HEK293 (cell line): ENCODE measurements around the gene KIAA0319L.

Experiments used
- CTCF ChIA-PET: fragments of 350-600 bp; formaldehyde crosslinking; extraction: SDS; loops from one replicate; lab custom pipeline; 2021; ENCODE audit warnings: antibody characterized with exemption; lab: Yijun Ruan, JAX
- POLR2A ChIA-PET: fragments of 300-600 bp; formaldehyde crosslinking; extraction: SDS; loops from one replicate; lab custom pipeline; 2020; ENCODE audit warnings: antibody characterized with exemption, inconsistent platforms; lab: Yijun Ruan, JAX
- H3K27ac ChIP-seq: fragments of 200-500 bp; sonication (Bioruptor generic); 2 replicates; pipeline ENCODE4 v1.5.1; 2014; ENCODE audit warnings: low read depth, low read length, control low read depth, inconsistent platforms; ENCODE audit errors: extremely low read depth
- H3K36me3 ChIP-seq, 2 experiments: fragments of 200-500 bp in 1 of 2; sonication (Bioruptor generic) in 1 of 2; 1 replicate in 1 of 2; 2 replicates in 1 of 2; pipeline ENCODE4 v1.5.1; 2014 to 2017; ENCODE audit warnings: inconsistent platforms in 2 of 2, low read length in 2 of 2; ENCODE audit not compliant: control insufficient read depth in 2 of 2, insufficient read depth in 1 of 2
- H3K4me1 ChIP-seq: fragments of 200-500 bp; sonication (Bioruptor generic); 2 replicates; pipeline ENCODE4 v1.5.1; 2014; ENCODE audit warnings: mild to moderate bottlenecking, low read length, inconsistent platforms; ENCODE audit not compliant: control insufficient read depth, insufficient read depth
- H3K4me3 ChIP-seq: 2 replicates; pipeline ENCODE4 v1.5.1; 2011; ENCODE audit warnings: low read depth, mild to moderate bottlenecking, control low read depth, low read length, moderate library complexity
- H3K9me3 ChIP-seq: fragments of 200-500 bp; sonication (Bioruptor generic); 2 replicates; pipeline ENCODE4 v1.5.1; 2014; ENCODE audit warnings: low read depth, low read length, inconsistent platforms; ENCODE audit not compliant: control insufficient read depth, insufficient read depth
- GLI4 ChIP-seq: fragments of 450-650 bp; formaldehyde crosslinking; IDR thresholded peaks from 2 replicates; pipeline ENCODE4 v1.5.1; 2016; ENCODE audit warnings: missing biosample characterization, missing genetic modification characterization
- GLIS1 ChIP-seq: fragments of 450-650 bp; formaldehyde crosslinking; IDR thresholded peaks from 2 replicates; pipeline ENCODE4 v1.5.1; 2016; ENCODE audit warnings: missing biosample characterization, missing genetic modification characterization
- HOXD13 ChIP-seq: sonication (generic); formaldehyde crosslinking; IDR thresholded peaks from 2 replicates; pipeline ENCODE4 v1.8.0; 2022; ENCODE audit warnings: missing genetic modification reagents, borderline replicate concordance
- IKZF3 ChIP-seq: fragments of 450-650 bp; IDR thresholded peaks from 2 replicates; pipeline ENCODE4 v1.5.0; 2018; ENCODE audit warnings: missing biosample characterization, mild to moderate bottlenecking, missing genetic modification characterization, moderate library complexity
- KLF16 ChIP-seq: fragments of 450-650 bp; formaldehyde crosslinking; IDR thresholded peaks from 2 replicates; pipeline ENCODE4 v1.5.1; 2017; ENCODE audit warnings: missing biosample characterization, missing genetic modification characterization
- SCRT2 ChIP-seq: fragments of 450-650 bp; formaldehyde crosslinking; IDR thresholded peaks from 2 replicates; pipeline ENCODE4 v1.5.1; 2016; ENCODE audit warnings: missing biosample characterization, missing genetic modification characterization
- TCF7L2 ChIP-seq: IDR thresholded peaks from 2 replicates; pipeline ENCODE4 v1.6.1; 2011; ENCODE audit warnings: low read depth, mild to moderate bottlenecking, inconsistent platforms, low read length, moderate library complexity, borderline replicate concordance
- TRIM28 ChIP-seq: IDR thresholded peaks from 2 replicates; pipeline ENCODE4 v1.6.1; 2011; ENCODE audit warnings: low read length, control low read depth, borderline replicate concordance
- ZNF114 ChIP-seq: fragments of 450-650 bp; formaldehyde crosslinking; IDR thresholded peaks from 2 replicates; pipeline ENCODE4 v1.5.0; 2017; ENCODE audit warnings: missing biosample characterization, missing genetic modification characterization
- ZNF148 ChIP-seq: fragments of 450-650 bp; formaldehyde crosslinking; IDR thresholded peaks from 2 replicates; pipeline ENCODE4 v1.5.0; 2017; ENCODE audit warnings: missing biosample characterization, missing genetic modification characterization, borderline replicate concordance
- ZNF157 ChIP-seq: fragments of 450-650 bp; formaldehyde crosslinking; IDR thresholded peaks from 2 replicates; pipeline ENCODE4 v1.5.1; 2016; ENCODE audit warnings: missing biosample characterization, missing genetic modification characterization
- ZNF169 ChIP-seq: fragments of 450-650 bp; formaldehyde crosslinking; IDR thresholded peaks from 2 replicates; pipeline ENCODE4 v1.5.1; 2016; ENCODE audit warnings: missing biosample characterization, missing genetic modification characterization
- ZNF394 ChIP-seq: fragments of 450-650 bp; formaldehyde crosslinking; IDR thresholded peaks from 2 replicates; pipeline ENCODE4 v1.5.1; 2016; ENCODE audit warnings: missing biosample characterization, missing genetic modification characterization, mild to moderate bottlenecking, moderate library complexity, borderline replicate concordance
- ZNF398 ChIP-seq: fragments of 450-650 bp; formaldehyde crosslinking; IDR thresholded peaks from 2 replicates; pipeline ENCODE4 v1.5.1; 2017; ENCODE audit warnings: missing biosample characterization, missing genetic modification characterization
- ZNF488 ChIP-seq: fragments of 450-650 bp; formaldehyde crosslinking; IDR thresholded peaks from 2 replicates; pipeline ENCODE4 v1.5.1; 2016; ENCODE audit warnings: missing biosample characterization, missing genetic modification characterization
- ZNF585B ChIP-seq: fragments of 450-650 bp; formaldehyde crosslinking; IDR thresholded peaks from 2 replicates; pipeline ENCODE4 v1.5.1; 2016; ENCODE audit warnings: missing biosample characterization, missing genetic modification characterization
- ZNF629 ChIP-seq: fragments of 450-650 bp; formaldehyde crosslinking; IDR thresholded peaks from 2 replicates; pipeline ENCODE4 v1.5.1; 2017; ENCODE audit warnings: missing biosample characterization, missing genetic modification characterization
- ZNF677 ChIP-seq: fragments of 450-650 bp; IDR thresholded peaks from 2 replicates; pipeline ENCODE4 v1.5.0; 2018; ENCODE audit warnings: missing biosample characterization, mild to moderate bottlenecking, missing genetic modification characterization, moderate library complexity
- ZNF704 ChIP-seq: fragments of 450-650 bp; formaldehyde crosslinking; IDR thresholded peaks from 2 replicates; pipeline ENCODE4 v1.5.1; 2016; ENCODE audit warnings: missing biosample characterization, missing genetic modification characterization
- ZNF707 ChIP-seq: fragments of 450-650 bp; formaldehyde crosslinking; IDR thresholded peaks from 2 replicates; pipeline ENCODE4 v1.5.1; 2016; ENCODE audit warnings: missing biosample characterization, missing genetic modification characterization
- ZNF830 ChIP-seq: fragments of 450-650 bp; IDR thresholded peaks from 2 replicates; pipeline ENCODE4 v1.5.0; 2018; ENCODE audit warnings: missing biosample characterization, missing genetic modification characterization, low read depth, mild to moderate bottlenecking, moderate library complexity
- ZNF837 ChIP-seq: fragments of 450-650 bp; formaldehyde crosslinking; IDR thresholded peaks from 2 replicates; pipeline ENCODE4 v1.5.1; 2016; ENCODE audit warnings: missing biosample characterization, missing genetic modification characterization
- TF ChIP-seq, protein P1 (sequence below): fragments of 450-650 bp; formaldehyde crosslinking; IDR thresholded peaks from 2 replicates; pipeline ENCODE4 v1.5.1; 2017; ENCODE audit warnings: missing biosample characterization, mild to moderate bottlenecking, missing genetic modification characterization, moderate library complexity
- TF ChIP-seq, protein P2 (sequence below): fragments of 450-650 bp; formaldehyde crosslinking; IDR thresholded peaks from 2 replicates; pipeline ENCODE4 v1.5.1; 2016; ENCODE audit warnings: missing biosample characterization, missing genetic modification characterization

The KIAA0319L gene

DNA sequence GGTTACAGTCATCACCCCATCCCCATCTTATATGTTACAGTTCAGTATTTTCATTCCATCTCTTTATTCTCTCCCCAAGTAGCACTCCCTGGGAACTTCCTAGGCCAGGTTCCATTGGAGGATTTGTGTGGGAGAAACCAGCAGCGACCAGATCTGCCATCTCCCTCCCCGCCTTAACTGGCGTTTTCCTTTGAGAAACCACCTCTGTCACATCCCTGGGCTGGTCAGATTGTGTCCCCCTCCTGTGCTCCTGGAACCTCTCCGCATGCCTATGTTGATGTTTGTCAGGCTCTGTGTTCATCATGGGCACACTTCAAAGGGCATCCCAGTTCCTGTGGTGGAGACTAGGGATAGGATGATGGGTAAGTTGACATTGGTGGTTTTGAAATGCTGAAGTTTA is 126.4 kb downstream of the KIAA0319L start (continued):
- TF ChIP-seq ZNF704 (tag by site-specific recombination), result no peak
- no peak for TF ChIP-seq ZNF488 (tag by site-specific recombination)
- TF ChIP-seq ZNF585B (tag by site-specific recombination), result no peak
- TF ChIP-seq GLI4 (tag by site-specific recombination), result no peak
- no peak for TF ChIP-seq ZNF398 (tag by site-specific recombination)
- TF ChIP-seq, protein P1, sequence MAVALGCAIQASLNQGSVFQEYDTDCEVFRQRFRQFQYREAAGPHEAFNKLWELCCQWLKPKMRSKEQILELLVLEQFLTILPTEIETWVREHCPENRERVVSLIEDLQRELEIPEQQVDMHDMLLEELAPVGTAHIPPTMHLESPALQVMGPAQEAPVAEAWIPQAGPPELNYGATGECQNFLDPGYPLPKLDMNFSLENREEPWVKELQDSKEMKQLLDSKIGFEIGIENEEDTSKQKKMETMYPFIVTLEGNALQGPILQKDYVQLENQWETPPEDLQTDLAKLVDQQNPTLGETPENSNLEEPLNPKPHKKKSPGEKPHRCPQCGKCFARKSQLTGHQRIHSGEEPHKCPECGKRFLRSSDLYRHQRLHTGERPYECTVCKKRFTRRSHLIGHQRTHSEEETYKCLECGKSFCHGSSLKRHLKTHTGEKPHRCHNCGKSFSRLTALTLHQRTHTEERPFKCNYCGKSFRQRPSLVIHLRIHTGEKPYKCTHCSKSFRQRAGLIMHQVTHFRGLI (tag by site-specific recombination), result no peak
- no peak for TF ChIP-seq ZNF169 (tag by site-specific recombination)
- no peak for TF ChIP-seq ZNF677 (tag by site-specific recombination)
- TF ChIP-seq IKZF3 (tag by site-specific recombination), result no peak
- no peak for TF ChIP-seq ZNF148 (tag by site-specific recombination)
- TF ChIP-seq ZNF830 (tag by site-specific recombination), result no peak

- Histone ChIP-seq H3K4me3 (no peak overlapping the region), H3K36me3 (peaks cover 6 to 56% of the 10 kb centered on the region in 2 experiments; a peak in 2 of 3 replicates), H3K9me3 (no peaks in the 10 kb centered on the region)
- TF ChIP-seq TCF7L2 (no peak), ZNF629 (tag by site-specific recombination) (no peak), ZNF837 (tag by site-specific recombination) (no peak), SCRT2 (no peak), ZNF157 (no peak), ZNF707 (tag by site-specific recombination) (no peak), ZNF394 (tag by site-specific recombination) (no peak), TRIM28 (no peak), GLIS1 (tag by site-specific recombination) (no peak), ZNF114 (tag by site-specific recombination) (no peak), KLF16 (tag by site-specific recombination) (no peak), HOXD13 (CRISPR knock-in tag) (no peak)
- TF ChIP-seq, protein P2, sequence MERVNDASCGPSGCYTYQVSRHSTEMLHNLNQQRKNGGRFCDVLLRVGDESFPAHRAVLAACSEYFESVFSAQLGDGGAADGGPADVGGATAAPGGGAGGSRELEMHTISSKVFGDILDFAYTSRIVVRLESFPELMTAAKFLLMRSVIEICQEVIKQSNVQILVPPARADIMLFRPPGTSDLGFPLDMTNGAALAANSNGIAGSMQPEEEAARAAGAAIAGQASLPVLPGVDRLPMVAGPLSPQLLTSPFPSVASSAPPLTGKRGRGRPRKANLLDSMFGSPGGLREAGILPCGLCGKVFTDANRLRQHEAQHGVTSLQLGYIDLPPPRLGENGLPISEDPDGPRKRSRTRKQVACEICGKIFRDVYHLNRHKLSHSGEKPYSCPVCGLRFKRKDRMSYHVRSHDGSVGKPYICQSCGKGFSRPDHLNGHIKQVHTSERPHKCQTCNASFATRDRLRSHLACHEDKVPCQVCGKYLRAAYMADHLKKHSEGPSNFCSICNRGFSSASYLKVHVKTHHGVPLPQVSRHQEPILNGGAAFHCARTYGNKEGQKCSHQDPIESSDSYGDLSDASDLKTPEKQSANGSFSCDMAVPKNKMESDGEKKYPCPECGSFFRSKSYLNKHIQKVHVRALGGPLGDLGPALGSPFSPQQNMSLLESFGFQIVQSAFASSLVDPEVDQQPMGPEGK (tag by site-specific recombination), result no peak
- TF ChIP-seq, all 188 proteins: peak for 0
- ChIA-PET CTCF (no interaction called here), POLR2A (no interaction called here)
- H3K27ac ChIP-seq, result no peak overlapping the region
- no peaks in the 10 kb centered on the region for H3K4me1 ChIP-seq
Observed at GRCh38 chr1:35428360-35428759, 128.8 kb downstream of the KIAA0319L start.
